ENCODE results near the gene SLC2A4. TPM values are rescaled to one million over a fixed set of nuclear protein-coding genes. Genes with fewer than 3 reads are reported as not detected.
"Not testable (repeated sequence)": the region's sequence is repeated elsewhere in the genome, so short reads cannot be mapped to it uniquely, and the experiment has no call there.

Gene SLC2A4
- total RNA-seq, 4 donors from 2014 or later = 144 to 197 (median 157) TPM

GRCh38 chr17:7332111-7332510 lies 50.6 kb downstream of the SLC2A4 start:
- peaks cover 0 to 42% (median 7%) of the 10 kb centered on the region in 4 donors for H3K27me3 ChIP-seq
- H3K36me3 ChIP-seq = peaks cover 0 to 6% (median 3%) of the 10 kb centered on the region in 4 donors
- no peak for TF ChIP-seq POLR2A (IDR thresholded peaks at IDR 0.05; ENCODE audit: low read depth)
- no peak for TF ChIP-seq CTCF (IDR thresholded peaks at IDR 0.05)
- TF ChIP-seq EP300 (IDR thresholded peaks at IDR 0.05) = no peak
- no peak for TF ChIP-seq POLR2AphosphoS5 (IDR thresholded peaks at IDR 0.05)
- 52% methylated on average over 7 of the region's 7 CpGs for WGBS
- intact Hi-C loops (cut with DNase I) = no loop called here
- no peak overlapping the region for H3K4me3 ChIP-seq
- H3K27ac ChIP-seq (replicated peaks in 1 of 4) = no peak overlapping the region
- DNase-seq (ENCODE audit: extremely low spot score) = no peak
- peaks cover 16 to 29% (median 23%) of the 10 kb centered on the region in 4 donors for H3K4me1 ChIP-seq
- H3K9me3 ChIP-seq = no peaks in the 10 kb centered on the region

GRCh38 chr17:7332600-7333069 lies 51.1 kb downstream of the SLC2A4 start:
- H3K36me3 ChIP-seq; H3K4me3 ChIP-seq; DNase-seq (ENCODE audit: extremely low spot score); intact Hi-C loops (cut with DNase I); H3K27ac ChIP-seq (replicated peaks in 1 of 4); H3K9me3 ChIP-seq: not testable (repeated sequence)
- peaks cover 14 to 24% (median 20%) of the 10 kb centered on the region in 4 donors for H3K4me1 ChIP-seq
- H3K27me3 ChIP-seq = peaks cover 0 to 47% (median 7%) of the 10 kb centered on the region in 4 donors
- WGBS = 50% methylated on average over 13 of the region's 14 CpGs

GRCh38 chr17:7334938-7335538 lies 53.5 kb downstream of the SLC2A4 start:
- Histone ChIP-seq H3K4me3 (no peak overlapping the region), H3K4me1 (peaks cover 5 to 9% (median 8%) of the 10 kb centered on the region in 4 donors), H3K27ac (replicated peaks in 1 of 4) (no peak overlapping the region), H3K27me3 (peaks cover 0 to 70% (median 7%) of the 10 kb centered on the region in 4 donors), H3K36me3 (no peaks in the 10 kb centered on the region), H3K9me3 (no peaks in the 10 kb centered on the region)
- 87% methylated on average over 3 of the region's 3 CpGs for WGBS
- no peak for DNase-seq (ENCODE audit: extremely low spot score)
- TF ChIP-seq EP300 (IDR thresholded peaks at IDR 0.05) (no peak), POLR2A (IDR thresholded peaks at IDR 0.05; ENCODE audit: low read depth) (no peak), POLR2AphosphoS5 (IDR thresholded peaks at IDR 0.05) (no peak), CTCF (IDR thresholded peaks at IDR 0.05) (no peak)
- intact Hi-C loops (cut with DNase I) = no loop called here

- 80% methylated on average over 13 of the region's 13 CpGs for WGBS
- H3K27me3 ChIP-seq = peaks cover 0 to 74% (median 7%) of the 10 kb centered on the region in 4 donors
- DNase-seq (ENCODE audit: extremely low spot score); H3K9me3 ChIP-seq; H3K4me3 ChIP-seq; H3K27ac ChIP-seq (replicated peaks in 1 of 4); H3K4me1 ChIP-seq; H3K36me3 ChIP-seq: not testable (repeated sequence)
- intact Hi-C loops (cut with DNase I) = loop anchor here (2.0 kb wide), 1 partner anchor 59 kb away; no protein-coding TSS in a partner anchor
Observed at GRCh38 chr17:7335765-7336164, 54.2 kb downstream of the SLC2A4 start.

GRCh38 chr17:7336240-7337175 lies 55.0 kb downstream of the SLC2A4 start, which contains the start of gene ACAP1:
Gene ACAP1, plus strand, starts transcription at chr17:7336529. Its CDS starts 206 bp downstream, at chr17:7336735.
- intact Hi-C loops (cut with DNase I) = loop anchor here (2.0 kb wide), 1 partner anchor 60 kb away; no protein-coding TSS in a partner anchor
- WGBS = 39% methylated on average over 10 of the region's 17 CpGs
- no peak for DNase-seq (ENCODE audit: extremely low spot score)
- no peaks in the 10 kb centered on the region for H3K4me1 ChIP-seq
- peak within 1 kb of the TSS; percentile 14 to 41 (median 15) for H3K4me3 ChIP-seq
- no peak within 1 kb of the TSS for H3K27ac ChIP-seq (replicated peaks in 1 of 4)
- TF ChIP-seq POLR2AphosphoS5 (IDR thresholded peaks at IDR 0.05) (no peak), CTCF (IDR thresholded peaks at IDR 0.05) (no peak), EP300 (IDR thresholded peaks at IDR 0.05) (no peak), POLR2A (IDR thresholded peaks at IDR 0.05; ENCODE audit: low read depth) (no peak)
- H3K9me3 ChIP-seq = no peaks in the 10 kb centered on the region
- no peaks in the 10 kb centered on the region for H3K36me3 ChIP-seq
- peaks cover 0 to 82% (median 9%) of the 10 kb centered on the region in 4 donors for H3K27me3 ChIP-seq

GRCh38 chr17:7337600-7337999 lies 56.1 kb downstream of the SLC2A4 start:
- intact Hi-C loops (cut with DNase I) = loop anchor here (2.0 kb wide), 1 partner anchor 61 kb away; no protein-coding TSS in a partner anchor
- not testable (repeated sequence) for DNase-seq (ENCODE audit: extremely low spot score); H3K36me3 ChIP-seq; H3K4me1 ChIP-seq; H3K4me3 ChIP-seq; H3K9me3 ChIP-seq; H3K27ac ChIP-seq (replicated peaks in 1 of 4)
- WGBS = 84% methylated on average over 5 of the region's 7 CpGs
- H3K27me3 ChIP-seq = peaks cover 0 to 90% (median 11%) of the 10 kb centered on the region in 4 donors

Data from esophagus muscularis mucosa (tissue), 4 donors.